ENCODE data around the gene SUPT20H. TPM values are rescaled to one million over a fixed set of nuclear protein-coding genes. Genes with fewer than 3 reads are reported as not detected.

SUPT20H gene
- total and polyA plus RNA-seq, 10 of the 15 experiments (the other 5 are each of a cell fraction or from before 2014, with no cell fraction given): 12.3 to 69.8 (median 47.5) TPM

GRCh38 chr13:37072024-37072423 is 12.5 kb upstream of the SUPT20H start:
- Histone ChIP-seq H4K20me1 (ENCODE audit: control insufficient read depth, insufficient read depth) (no peaks in the 10 kb centered on the region), H3K27ac (ENCODE audit: control insufficient read depth, insufficient read depth) (no peak overlapping the region), H3K36me3 (ENCODE audit: control insufficient read depth in 2 of 2, insufficient read depth in 2 of 2, low read length in 1 of 2) (no peaks in the 10 kb centered on the region), H3K9me3 (replicated peaks; ENCODE audit: control insufficient read depth, insufficient read depth, low read length) (no peaks in the 10 kb centered on the region), H3K79me2 (ENCODE audit: control insufficient read depth, insufficient read depth, low read length) (no peaks in the 10 kb centered on the region), H2AFZ (ENCODE audit: control insufficient read depth, low read depth, low read length) (no peak overlapping the region), H3K9ac (ENCODE audit: control insufficient read depth, insufficient read depth, low read length) (no peak overlapping the region), H3K4me3 (no peak overlapping the region), H3K4me1 (ENCODE audit: control insufficient read depth, insufficient read depth, low read length) (no peaks in the 10 kb centered on the region), H3K4me2 (ENCODE audit: control insufficient read depth, insufficient read depth) (no peak overlapping the region), H3K27me3 (replicated peaks in 1 of 2; ENCODE audit: control insufficient read depth in 2 of 2, insufficient read depth in 2 of 2, low read length in 1 of 2) (no peaks in the 10 kb centered on the region; a peak in 1 of 4 replicates)
- RAD21 ChIA-PET (ENCODE audit: unreplicated experiment): no interaction called here
- no peak for TF ChIP-seq IRF3 (IDR thresholded peaks at IDR 0.05)
- TF ChIP-seq CBX3 (IDR thresholded peaks at IDR 0.05; ENCODE audit: borderline replicate concordance, low read depth): no peak
- TF ChIP-seq PML (IDR thresholded peaks at IDR 0.05; ENCODE audit: low read length): no peak
- no peak for TF ChIP-seq NKRF (conservative IDR thresholded peaks at IDR 0.05)
- no peak for TF ChIP-seq ASH2L (IDR thresholded peaks at IDR 0.05; ENCODE audit: borderline replicate concordance, low read depth)
- TF ChIP-seq, protein P1, sequence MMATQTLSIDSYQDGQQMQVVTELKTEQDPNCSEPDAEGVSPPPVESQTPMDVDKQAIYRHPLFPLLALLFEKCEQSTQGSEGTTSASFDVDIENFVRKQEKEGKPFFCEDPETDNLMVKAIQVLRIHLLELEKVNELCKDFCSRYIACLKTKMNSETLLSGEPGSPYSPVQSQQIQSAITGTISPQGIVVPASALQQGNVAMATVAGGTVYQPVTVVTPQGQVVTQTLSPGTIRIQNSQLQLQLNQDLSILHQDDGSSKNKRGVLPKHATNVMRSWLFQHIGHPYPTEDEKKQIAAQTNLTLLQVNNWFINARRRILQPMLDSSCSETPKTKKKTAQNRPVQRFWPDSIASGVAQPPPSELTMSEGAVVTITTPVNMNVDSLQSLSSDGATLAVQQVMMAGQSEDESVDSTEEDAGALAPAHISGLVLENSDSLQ (IDR thresholded peaks at IDR 0.05): no peak
- no peak for TF ChIP-seq ELK1 (IDR thresholded peaks at IDR 0.05; ENCODE audit: low read depth, low read length)
- TF ChIP-seq JUND (IDR thresholded peaks at IDR 0.05; ENCODE audit: low read depth, low read length): no peak
- no peak for TF ChIP-seq NBN (IDR thresholded peaks at IDR 0.05)
- no peak for TF ChIP-seq PBX3 (IDR thresholded peaks at IDR 0.05; ENCODE audit: insufficient replicate concordance, low read depth, low read length)
- no peak for TF ChIP-seq ZNF217 (IDR thresholded peaks at IDR 0.05)
- no peak for TF ChIP-seq SMAD5 (IDR thresholded peaks at IDR 0.05; ENCODE audit: low read depth)
- TF ChIP-seq SPI1 (IDR thresholded peaks at IDR 0.05; ENCODE audit: borderline replicate concordance, insufficient read depth, low read depth, low read length): no peak
- no peak for TF ChIP-seq NFXL1 (IDR thresholded peaks at IDR 0.05; ENCODE audit: borderline replicate concordance)
- no TSS peak for BruUV-seq (replicated peaks)
- no peak for ATAC-seq
- intact Hi-C loops (cut with micrococcal nuclease; ENCODE audit: unreplicated experiment) (loop anchor here (10.0 kb wide), 1 partner anchor 1513 kb away; no protein-coding TSS in a partner anchor), in situ Hi-C loops (cut with MboI) (loop anchor here (25.0 kb wide), 1 partner anchor 1290 kb away; no protein-coding TSS in a partner anchor)
- no peak for DNase-seq (ENCODE audit: low read depth, low spot score)
- POLR2A ChIA-PET: no interaction called here
- FAIRE-seq: no peak
- CTCF ChIA-PET: no interaction called here
- 41% methylated on average over 4 of the region's 4 CpGs for WGBS (ENCODE audit: insufficient coverage, insufficient replicate concordance, low lambda C conversion rate, missing lambda C conversion rate)
- SMC1A ChIA-PET (ENCODE audit: uncharacterized antibody, unreplicated experiment): no interaction called here

All from GM12878 (cell line).